Effector CD8-positive, alpha-beta T cell (primary cell): ENCODE data around the gene RSU1.

Experiments used
- DNase-seq: peaks from one replicate; lab custom pipeline; 2025; lab: John Stamatoyannopoulos, UW

RSU1 gene

DNA sequence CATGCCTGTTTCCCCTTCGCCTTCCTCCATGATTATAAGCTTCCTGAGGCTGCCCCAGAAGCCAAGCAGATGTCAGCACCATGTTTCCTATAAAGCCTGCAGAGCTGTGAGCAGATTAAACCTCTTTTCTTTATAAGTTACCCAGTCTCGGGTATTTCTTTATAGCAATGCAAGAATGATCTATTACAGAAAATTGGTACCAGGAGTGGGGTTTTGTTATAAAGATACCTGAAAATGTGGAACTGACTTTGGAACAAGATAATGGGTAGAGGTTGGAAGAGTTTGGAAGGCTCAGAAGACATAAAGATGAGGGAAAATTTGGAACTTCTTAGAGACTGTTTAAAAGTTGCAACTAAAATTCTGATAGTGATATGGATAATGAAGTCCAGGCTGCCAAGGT lies 4.8 kb upstream of the RSU1 start:
- no peak for DNase-seq

GRCh38 chr10:16820421-16820820 lies 3.2 kb upstream of the RSU1 start:
- no peak for DNase-seq

DNA sequence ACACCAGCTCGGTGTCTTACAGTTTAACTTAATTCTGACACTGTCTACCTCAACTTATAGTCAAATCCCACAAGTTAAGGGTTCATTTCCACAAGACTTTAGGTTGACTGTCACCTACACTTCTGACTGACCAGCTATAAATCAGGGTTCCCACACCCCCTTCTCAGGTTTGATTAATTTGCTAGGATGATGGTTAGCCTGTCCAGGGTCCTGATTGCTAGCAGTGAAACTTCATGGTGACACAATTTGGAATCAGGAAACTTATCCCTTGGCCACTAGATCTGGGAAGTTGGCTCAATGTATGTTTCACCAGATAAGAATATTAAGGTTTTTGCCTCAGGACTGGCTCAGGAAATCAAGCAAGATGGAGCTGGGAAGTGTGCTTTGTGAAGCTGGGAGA lies 2.8 kb upstream of the RSU1 start:
- DNase-seq: no peak

GRCh38 chr10:16819436-16819835 lies 2.2 kb upstream of the RSU1 start:
- no peak for DNase-seq

- DNase-seq: no peak
These were observed 1.8 kb upstream of the RSU1 start for GRCh38 chr10:16819026-16819425.

GRCh38 chr10:16816830-16817124 lies 447 bp downstream of the RSU1 start:
- DNase-seq: no peak

DNA sequence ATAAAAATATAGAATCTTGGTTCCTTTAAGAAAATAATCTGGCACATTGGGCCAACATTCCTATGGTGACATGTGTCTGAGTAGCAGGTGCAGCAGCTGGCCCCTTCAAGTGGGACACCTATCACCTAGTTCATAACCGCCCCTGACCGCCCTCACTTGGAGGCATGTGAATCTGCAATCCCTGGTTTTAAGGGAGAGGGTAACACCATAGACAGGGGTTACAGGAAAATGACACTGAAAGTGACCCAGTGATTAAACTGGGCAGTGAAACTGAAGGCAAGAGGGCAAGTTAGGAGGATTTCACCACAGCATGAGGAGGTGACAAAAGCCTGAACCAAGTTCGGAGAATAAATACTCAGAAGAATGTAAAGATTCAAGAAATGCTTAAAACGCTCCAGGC lies 1.1 kb downstream of the RSU1 start:
- DNase-seq: no peak

- DNase-seq: no peak
These were observed 3.2 kb downstream of the RSU1 start for GRCh38 chr10:16814012-16814411.

DNA sequence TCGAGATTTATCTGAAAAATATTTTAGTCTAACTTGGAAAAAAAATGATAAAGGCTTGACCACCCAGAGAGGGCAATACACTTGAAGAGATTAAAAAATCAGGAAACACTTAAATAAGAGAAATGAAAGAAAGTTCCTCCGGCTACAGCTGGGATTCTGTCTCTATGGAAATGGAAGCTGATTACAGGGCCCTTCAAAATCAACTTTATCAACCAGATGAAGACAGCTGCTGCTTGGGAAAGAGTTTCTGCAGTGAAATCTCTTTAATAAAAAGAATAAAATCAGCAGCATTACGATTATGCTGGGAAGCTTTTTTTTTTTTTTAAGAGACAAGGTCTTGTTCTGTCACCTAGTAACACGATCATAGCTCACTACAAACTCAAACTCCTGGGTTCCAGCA lies 4.5 kb downstream of the RSU1 start:
- DNase-seq: no peak

GRCh38 chr10:16811765-16812164 lies 5.5 kb downstream of the RSU1 start:
- no peak for DNase-seq

DNA sequence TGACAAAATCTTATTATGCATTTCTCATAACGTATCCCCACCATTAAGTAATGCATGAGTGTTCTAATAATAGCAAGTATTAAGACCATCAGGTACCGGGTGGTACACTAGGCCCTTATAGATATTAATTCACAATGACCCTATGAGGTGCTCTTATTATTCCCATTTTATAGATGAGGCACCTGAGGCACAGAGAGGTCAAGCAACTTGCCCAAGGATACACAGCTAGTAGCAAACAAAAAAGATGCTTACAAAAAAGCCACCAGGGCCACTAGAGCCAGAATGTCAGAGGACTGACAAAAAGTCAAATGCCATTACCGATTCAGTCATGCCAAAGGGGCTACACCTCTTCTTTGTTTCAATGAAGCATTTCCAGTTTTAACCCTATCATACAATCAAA lies 5.9 kb downstream of the RSU1 start:
- DNase-seq: no peak

DNA sequence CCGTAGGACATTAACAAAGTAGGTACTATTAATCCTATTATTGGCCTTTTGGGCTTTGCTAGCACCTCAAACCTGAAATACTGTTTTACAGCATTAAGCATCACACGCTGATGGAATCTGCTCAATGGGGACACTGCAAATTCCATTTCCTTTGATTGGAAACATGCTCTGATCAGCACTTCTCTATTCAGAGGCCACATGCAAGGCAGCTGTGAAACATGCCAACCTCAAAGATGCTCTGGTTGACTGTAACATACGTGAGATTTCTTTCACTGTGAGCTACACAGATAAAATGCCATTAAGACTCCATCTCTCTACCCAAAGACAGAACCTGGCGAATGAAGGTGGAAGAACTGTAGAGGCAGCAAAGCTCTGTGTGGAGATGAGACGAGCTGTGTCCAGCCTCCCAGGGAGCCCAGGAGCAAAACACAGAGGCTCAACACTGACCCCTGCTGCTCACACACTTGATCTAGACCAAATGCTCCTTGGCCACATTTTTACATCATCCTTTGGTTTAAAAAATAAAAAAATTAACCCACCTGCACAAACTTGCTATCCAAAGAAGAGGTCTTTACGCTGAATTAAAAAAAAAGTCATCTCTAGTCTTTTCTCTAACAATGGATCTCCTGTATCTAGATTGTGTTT lies 8.0 kb downstream of the RSU1 start:
- no peak for DNase-seq

DNA sequence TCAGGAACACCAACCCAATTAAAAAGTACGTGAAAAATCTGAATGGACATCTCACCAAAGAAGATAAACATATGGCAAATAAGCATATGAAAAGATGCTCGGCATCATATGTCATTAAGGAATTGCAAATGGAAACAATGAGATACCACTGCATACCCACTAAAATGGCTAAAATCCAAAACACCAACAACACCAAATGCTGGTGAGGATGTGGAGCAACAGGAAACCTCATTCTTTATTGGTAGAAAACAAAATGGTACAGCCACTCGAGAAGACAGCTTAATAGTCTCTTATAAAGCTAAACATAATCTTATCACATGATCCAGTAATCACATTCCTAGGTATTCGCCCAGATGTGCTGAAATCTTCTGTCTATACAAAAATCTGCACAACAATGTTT lies 13.1 kb downstream of the RSU1 start:
- no peak for DNase-seq

DNA sequence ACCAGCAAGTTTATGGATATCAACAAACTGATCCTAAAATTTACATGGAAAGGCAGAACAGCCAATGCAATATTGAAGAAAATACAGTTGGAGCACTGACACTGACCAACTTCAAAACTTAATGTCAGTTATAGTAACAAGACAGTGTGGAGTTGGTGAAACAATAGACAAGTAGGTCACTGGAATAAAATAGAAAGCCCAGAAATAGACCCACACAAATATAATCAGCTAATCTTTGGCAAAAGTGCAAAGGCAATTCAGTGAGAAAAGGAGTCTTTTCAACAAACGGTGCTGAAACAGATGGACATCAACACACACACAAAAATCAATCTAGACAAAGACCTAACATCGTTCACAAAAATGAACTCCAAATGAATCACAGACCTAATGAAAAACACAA lies 13.8 kb downstream of the RSU1 start:
- DNase-seq: no peak

GRCh38 chr10:16799621-16800020 lies 17.6 kb downstream of the RSU1 start:
- no peak for DNase-seq

GRCh38 chr10:16798571-16798970 lies 18.7 kb downstream of the RSU1 start:
- DNase-seq: no peak

GRCh38 chr10:16795410-16796073 lies 21.7 kb downstream of the RSU1 start:
- DNase-seq: no peak

DNA sequence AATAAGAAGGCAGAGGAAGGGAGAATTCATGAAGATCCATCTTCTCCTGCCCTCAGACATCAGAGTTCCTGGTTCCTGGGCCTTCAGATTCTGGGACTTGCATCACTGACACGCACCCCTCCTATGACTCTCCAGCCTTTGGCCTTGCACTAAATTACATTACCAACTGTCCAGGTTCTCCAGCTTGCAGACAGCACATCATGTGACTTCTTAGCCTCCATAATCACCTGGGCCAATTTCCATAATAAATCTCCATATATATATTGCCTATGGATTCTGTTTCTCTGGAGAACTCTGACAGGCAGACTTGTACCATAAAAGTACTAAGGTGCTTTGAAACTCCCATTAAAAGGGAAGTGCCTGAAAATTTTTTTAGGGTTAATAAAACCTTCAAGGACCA lies 23.2 kb downstream of the RSU1 start:
- DNase-seq: no peak

DNA sequence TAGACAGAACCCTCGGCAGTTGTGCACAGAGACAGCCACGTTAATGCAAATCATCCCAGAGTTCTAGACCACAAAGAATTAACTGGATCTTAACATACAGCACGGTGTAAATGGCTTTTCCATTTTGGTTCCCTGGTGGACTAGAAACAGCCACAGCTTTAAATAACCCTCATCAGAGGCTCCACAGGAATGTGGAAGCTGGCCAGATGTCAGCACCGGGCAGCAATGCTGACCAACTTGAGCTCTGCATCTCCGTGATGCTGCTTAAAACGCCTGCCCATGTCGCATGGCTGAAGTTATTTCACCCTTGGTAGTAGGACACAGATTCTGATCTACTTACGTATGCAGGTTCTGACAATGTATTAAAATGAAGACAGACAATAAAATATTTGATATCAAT lies 24.5 kb downstream of the RSU1 start:
- DNase-seq: no peak

GRCh38 chr10:16789765-16790164 lies 27.5 kb downstream of the RSU1 start:
- DNase-seq: no peak

- DNase-seq: no peak
These were observed 28.0 kb downstream of the RSU1 start for GRCh38 chr10:16789261-16789660.

GRCh38 chr10:16788778-16789177 lies 28.4 kb downstream of the RSU1 start:
- DNase-seq: no peak

GRCh38 chr10:16788125-16788524 lies 29.1 kb downstream of the RSU1 start:
- no peak for DNase-seq

- DNase-seq: peak; percentile 21
These were observed 29.8 kb downstream of the RSU1 start for GRCh38 chr10:16787361-16787791.
